HG03025 (cell line): ENCODE results near the gene EGFR.

Experiments
- ATAC-seq: cut with Tn5 transposase; IDR thresholded peaks from one replicate; pipeline ENCODE4 v1.9.1; 2021; ENCODE audit warnings: mild to moderate bottlenecking, moderate library complexity; ENCODE audit not compliant: unreplicated experiment, low FRiP score

The EGFR gene

DNA sequence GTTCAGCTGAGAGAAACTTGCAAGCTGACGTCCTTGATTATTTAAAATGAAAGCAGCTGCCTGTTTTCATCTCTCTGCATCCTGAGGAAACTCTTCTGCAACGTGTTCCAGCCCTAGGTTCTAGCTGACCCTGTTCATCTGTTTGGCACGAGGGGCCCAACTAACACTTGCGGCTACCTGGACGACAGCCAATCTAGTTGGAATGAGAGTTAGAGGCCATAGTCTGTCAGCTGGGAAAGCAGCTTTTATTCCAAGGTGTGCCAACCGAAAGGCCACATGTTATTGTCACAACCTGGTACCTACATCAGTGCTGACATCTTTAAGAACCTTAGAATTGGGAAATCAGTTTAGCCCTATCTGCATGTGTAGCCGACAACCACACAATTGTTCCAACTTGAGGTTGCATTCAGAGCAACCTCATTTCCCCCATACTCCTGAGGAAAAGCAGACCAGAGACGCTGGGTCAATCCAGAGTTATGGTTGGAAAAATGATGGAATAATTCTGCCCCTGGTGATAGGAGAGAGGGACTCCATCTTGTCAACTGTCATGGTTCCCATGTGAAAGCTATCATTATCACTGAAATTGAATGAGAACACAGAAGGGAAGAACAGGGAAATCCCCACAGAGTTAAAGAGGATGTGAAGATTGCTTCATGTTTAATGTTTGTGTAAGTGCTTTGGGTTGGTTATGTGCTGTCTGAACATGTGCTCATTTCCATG is 121.6 kb downstream of the EGFR start:
- ATAC-seq, result peak; percentile 90

DNA sequence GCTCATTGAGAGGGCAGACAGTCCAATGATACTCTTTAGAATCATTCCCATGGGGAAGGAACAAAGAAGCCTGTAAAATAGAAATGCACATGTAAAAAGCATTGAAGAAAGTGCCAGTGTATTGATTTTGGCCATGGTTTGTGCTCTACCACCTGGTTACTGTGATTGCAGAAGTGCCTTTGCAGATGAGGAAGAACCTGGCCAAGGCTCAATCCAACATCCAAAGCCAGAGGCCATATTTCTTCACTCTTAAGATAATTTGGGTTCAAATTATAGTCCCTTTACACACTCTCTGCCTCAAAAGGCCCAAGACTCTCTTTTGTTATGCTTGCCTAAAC is 122.1 kb downstream of the EGFR start:
- ATAC-seq, result peak; percentile 15

DNA sequence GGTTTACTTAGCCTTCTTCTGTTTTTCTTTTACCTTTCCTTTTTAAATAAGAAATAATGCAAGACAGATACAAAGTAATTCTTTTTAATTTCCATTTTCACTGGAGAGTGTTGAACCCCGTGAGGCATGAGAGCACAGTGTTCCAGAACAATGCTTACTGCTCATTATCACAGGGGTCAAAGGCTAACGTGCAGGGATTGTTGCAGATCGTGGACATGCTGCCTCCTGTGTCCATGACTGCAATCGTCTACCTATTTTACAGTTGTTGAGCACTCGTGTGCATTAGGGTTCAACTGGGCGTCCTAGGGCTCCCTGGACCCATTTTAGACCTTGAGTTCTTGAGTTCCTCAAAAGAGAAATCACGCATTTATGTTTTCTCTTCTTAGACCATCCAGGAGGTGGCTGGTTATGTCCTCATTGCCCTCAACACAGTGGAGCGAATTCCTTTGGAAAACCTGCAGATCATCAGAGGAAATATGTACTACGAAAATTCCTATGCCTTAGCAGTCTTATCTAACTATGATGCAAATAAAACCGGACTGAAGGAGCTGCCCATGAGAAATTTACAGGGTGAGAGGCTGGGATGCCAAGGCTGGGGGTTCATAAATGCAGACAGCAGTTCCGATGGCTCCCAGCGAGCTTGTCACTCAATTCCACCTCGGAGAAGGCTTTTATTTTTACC is 124.2 kb downstream of the EGFR start:
- no peak for ATAC-seq

DNA sequence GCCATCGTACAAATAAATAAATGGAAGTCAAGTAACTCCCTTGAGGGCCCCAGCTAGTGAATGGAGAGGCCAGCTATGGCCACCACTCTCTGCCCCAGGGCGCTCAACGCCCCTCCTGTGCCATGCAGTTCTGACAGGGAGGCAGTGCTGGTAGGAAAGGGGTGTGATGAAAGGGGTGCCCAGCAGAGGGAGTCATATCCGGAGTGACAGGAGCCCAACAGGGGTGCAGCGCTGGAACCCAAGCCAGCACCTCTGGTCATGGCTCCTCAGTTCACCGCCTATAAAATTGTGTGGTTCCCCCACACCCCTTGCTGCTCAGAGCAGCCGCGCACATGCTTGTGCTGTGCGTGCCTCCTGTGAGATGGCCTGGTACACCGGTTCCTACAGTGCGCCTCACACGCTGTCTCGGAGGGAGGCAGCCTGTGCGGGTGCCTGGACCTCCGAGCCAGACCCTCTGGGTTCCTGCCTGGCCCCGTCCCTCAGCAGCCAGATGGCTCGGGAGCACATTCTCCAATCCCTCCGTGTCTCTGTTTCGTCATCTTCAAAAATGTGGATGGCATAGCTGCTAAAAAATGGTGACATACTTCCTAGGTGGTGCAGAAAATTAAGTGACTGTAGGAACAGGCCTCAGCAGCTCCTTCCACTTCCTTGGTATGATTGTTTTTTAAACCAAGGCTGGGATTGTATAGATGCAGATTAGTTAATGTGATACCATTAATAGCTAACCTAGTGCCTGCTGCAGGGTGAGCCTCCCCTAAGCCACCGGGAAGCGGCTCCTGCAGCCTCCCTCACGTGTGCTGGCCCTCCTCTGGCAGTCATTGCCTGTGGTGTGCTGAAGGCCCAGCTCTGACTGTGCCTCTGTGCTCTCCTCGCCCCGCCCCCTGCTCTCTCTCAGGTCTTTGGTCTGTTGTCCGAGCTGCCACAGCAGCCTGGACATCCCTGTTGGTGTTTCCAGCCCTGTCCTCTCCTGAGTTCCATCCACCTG is 125.8 kb downstream of the EGFR start:
- no peak for ATAC-seq

DNA sequence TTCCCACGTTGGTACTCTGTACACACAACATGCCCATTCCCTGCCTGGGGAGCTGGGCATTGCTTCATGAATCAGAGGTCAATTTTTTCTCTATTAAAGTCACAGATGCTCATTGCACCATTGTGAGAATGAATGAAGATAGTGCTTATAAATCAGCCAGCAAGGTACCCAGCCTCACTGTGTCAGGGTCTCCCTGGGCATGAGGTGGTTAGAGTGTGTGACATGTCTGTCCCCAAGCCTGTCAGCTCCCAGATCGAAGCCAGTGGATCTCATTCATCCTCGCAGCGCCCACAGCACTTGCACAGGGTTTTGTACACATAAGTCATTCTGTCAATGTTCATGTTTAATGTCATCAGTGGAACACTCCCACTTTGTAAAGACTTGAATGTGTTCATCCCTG is 126.8 kb downstream of the EGFR start:
- no peak for ATAC-seq

DNA sequence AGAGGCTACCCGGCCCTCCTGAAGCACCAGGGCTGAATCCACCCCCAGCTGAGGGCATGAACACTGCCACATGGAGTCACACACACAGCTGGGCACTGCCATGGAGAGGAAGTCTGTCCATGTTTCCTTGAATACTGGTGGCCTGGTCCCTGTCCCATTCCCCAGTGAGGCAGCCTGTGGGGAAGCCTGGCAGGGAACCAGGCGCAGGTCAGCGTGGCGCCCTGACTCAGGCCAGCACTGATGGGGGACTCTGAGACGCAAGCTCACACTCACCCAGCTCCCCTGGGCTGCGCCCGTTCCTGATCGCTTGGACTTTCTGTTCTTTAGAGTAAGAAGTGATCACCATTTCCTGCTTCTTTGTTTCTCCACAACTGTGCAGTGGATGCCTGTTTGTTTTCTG is 128.3 kb downstream of the EGFR start:
- ATAC-seq, result no peak

DNA sequence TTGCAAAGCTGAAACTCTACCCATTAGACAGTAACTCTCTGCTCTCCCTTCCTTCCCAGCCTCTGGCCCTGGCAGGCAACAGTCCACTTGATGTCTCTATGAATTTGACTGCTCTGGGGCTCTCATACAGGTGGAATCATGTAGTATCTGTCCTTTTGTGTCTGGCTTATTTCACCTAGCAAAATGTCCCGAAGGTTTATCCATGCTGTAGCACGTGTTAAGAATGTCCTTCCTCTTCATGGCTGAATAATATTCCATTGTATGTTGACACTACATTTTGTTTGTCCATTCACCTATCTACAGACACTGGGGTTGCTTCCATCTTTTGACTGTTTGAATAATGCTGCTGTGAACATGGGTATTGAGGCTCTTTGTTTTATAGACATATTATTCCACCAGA is 128.9 kb downstream of the EGFR start:
- no peak for ATAC-seq

DNA sequence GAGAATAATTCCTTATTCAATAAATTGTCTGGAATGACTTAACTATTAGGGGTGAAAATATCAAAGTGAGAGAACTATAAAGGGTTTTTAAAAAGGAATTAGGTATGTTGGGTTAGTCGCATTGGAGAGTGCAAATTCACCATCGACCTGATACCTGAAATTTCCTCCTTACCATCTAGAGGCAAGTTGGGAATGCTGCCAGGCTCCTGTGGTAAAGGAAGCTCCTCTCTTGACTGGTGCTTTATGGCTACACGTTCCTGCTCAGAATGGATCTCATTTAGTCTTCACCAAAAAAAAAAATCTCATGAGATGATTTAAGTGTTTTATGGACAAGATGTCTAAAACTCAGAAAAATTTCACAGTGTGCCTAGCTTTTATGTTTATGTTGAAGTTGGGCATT is 129.8 kb downstream of the EGFR start:
- ATAC-seq, result no peak

DNA sequence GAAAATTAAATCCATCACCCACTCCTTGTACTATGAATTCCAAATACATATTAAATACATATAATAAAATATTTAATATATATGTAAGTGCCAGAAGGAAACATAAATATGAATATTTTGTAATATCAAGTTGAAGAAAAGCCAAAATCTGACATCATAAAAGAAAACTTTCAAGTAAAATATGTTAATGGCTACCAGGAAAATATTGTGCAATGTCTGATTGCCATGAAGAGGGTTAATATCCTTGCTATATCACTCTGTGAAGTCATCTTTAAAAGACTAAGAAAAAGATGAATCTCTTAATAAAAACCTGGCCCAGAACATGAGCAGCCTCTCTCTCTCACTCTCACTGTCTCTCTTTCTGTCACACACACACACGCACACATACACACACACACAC is 130.2 kb downstream of the EGFR start:
- no peak for ATAC-seq

DNA sequence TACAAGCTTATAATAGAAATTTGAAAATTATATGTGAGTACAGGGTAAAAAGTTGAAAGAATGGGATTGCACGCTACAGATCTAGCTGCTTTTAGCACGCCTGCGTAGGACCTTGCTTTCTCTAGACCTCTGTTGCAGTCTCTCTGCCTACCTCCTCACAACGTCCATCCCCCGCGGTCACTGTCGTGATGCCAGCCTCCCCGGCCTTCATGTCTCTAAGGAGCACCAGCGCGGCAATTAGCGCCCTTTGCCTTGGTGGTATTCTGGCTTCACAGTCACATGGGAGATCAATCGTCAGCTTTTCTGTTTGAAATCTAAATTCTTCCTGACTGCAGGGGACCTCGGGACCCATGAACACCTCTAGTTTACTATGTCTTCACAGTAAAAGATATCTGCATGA is 131.3 kb downstream of the EGFR start:
- no peak for ATAC-seq

DNA sequence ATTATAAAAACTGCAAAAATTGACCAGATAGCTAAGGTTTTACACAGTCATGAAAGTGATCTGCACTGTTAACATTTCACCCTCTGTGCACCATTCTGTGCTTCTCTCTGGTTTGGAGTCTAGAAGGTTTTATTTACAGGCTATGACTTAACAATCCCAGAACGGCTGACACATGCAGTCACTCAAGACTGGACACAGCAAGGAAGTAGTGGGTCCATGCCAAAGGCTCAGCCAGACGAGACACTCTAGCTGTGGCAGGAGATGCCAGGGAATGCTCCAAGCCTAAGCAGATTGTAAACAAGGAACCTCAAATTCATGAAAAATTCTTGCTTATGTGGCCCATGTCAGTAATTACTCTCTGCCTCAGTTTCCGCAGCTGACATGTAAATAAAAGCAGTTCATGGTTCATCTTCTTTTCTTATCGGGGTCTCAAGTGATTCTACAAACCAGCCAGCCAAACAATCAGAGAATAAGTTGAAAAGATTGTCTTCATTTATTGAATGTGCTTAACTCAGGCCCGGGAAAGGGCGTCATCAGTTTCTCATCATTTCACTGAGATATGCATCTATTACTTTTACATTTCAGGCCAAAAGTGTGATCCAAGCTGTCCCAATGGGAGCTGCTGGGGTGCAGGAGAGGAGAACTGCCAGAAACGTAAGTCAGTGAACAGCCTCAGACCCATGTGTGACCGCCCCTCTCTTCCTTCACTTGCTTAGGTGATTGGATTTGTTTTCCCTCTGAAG is 132.1 kb downstream of the EGFR start:
- ATAC-seq, result no peak

DNA sequence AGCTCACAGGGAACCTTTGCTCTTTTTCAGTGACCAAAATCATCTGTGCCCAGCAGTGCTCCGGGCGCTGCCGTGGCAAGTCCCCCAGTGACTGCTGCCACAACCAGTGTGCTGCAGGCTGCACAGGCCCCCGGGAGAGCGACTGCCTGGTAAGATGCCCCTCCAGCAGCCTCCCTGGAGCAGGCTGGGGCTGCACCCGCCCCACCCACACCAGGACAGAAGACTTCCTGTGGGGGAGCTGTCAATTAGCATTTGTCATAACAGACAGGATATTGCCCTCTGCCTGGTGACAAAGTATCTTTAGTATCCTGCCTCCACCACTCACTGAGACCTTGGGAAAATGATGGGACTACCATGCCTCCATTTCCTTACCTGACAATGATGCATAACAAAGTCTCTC is 133.7 kb downstream of the EGFR start:
- no peak for ATAC-seq

DNA sequence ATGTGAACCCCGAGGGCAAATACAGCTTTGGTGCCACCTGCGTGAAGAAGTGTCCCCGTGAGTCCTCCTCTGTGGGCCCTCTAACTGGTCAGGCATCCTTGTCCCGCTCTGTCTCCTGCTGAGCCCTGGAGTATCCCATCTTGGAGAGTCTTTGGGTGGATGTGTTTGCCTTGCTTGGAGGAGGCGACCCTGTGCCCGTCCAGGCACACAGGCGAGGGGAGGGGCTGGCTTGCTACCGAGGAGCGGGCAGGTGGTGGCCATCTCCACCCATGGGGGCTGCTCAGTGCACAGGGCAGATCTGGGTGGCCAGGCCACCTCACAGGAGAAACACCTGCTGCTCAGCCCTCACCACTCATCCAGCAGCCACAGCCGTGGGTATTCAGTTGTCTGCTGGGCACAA is 135.3 kb downstream of the EGFR start:
- no peak for ATAC-seq

DNA sequence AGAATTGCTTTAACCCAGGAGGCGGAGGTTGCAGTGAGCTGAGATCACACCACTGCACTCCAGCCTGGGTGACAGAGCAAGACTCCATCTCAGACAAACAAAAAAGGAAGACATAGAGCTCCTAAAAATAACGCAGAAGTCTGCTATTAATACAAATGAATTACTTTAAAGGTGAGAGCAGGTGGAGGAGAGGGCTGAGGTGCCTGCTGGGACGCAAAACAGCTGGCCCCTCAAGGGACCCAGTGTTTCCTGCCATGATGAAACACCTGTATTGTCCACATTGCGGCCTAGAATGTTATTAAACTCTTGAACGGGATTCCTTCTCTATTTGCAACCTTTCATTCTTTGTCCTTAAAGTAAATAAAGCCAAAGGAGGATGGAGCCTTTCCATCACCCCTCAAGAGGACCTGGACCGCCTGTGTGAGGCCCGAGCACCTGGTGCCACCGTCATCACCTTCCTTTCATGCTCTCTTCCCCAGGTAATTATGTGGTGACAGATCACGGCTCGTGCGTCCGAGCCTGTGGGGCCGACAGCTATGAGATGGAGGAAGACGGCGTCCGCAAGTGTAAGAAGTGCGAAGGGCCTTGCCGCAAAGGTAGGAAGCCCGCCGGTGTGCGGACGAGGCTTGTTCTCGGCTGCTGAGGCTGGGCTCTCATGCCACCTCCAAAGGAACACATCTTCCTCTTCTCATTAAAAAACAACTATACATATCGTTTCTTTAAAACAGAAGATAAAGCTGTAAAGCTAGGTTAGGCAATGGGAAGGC is 136.7 kb downstream of the EGFR start:
- ATAC-seq, result no peak

DNA sequence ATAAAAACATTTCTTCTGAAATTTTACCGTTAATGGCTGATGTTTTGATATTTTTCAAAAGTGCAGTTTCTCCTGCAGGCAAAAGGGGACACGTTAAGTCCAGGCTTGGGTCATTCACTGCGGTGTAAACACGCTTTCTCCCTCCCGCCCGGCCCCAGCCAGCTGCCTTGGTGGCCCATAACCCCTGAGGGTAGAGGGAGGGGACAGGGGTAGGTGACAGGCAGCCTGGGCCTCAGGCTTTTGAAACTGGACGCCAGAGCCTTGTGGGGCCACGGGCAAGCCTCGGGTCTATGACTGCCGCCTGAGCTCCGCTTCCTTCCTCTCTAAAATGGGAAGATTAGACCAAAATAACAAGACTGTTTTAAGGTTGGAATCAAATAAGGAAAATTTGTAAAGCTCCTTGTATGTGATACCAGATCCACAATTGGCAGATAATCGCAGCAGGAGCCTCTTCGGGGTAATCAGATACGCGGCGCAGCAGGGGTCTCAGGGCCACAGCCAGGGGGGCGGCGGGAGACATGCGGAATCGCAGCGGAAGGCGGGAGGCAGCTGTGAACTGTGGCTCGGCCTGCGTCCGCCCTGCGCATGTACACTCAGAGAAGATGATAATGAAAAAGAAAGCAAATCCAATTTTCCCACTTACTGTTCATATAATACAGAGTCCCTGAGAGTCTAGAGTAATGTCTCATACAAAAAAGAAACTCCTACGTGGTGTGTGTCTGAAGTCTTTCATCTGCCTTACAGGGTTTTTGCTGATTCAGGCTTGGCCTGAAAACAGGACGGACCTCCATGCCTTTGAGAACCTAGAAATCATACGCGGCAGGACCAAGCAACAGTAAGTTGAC is 138.3 kb downstream of the EGFR start:
- ATAC-seq, result no peak

DNA sequence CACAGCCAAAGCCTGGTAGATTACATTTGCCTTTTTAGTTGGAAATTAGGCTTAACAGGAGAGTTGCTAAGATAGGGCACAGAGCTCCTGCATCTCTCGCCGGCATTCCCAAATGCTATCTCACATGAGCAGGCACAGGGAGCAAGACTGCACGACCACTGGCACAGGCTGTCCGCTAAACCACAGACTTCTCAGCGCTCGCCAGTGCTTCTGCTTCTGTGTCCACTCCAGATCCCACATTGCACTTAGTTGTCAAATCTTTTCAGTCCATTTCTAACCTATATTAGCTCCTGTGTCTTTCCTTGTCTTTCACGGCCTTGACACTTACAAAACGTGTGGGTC is 138.9 kb downstream of the EGFR start:
- no peak for ATAC-seq

DNA sequence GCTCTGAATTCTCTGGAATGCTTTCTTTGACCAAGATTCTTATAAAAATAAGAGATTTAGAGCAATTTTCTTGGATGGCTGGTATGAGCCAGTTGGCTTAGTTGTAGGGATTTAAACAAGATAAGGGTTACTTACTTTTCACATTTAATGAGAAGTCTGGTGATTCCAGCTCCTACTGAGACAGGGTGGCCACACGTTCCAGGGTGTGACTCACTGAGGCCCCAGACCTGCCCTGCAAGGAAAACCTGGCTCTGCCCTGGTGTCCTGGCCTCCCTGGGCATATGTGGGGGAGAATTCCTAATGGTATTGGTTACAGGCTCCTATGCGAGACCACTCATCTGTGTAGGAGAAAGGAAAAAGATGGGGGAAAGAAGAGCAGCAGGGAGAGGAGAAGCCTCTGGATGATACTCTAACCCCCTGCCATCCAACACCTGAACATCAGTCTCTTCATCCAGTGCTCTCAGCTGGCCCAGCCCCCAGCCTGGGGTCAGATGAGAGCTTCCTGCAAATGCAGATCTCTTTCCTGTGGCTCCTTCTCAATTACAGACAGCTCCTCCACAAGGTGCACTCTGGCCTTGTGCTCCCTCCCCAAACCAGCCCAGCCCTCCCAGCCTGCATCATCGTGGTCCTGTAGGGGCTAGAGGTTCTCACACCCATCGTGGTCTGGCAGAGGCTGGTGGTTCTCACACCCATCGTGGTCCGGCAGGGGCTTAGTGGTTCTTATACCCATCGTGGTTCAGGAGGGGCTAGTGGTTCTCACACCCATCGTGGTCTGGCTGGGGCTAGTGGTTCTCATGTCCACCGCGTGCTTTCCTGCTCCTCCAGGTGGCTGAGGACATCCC is 139.9 kb downstream of the EGFR start:
- no peak for ATAC-seq

DNA sequence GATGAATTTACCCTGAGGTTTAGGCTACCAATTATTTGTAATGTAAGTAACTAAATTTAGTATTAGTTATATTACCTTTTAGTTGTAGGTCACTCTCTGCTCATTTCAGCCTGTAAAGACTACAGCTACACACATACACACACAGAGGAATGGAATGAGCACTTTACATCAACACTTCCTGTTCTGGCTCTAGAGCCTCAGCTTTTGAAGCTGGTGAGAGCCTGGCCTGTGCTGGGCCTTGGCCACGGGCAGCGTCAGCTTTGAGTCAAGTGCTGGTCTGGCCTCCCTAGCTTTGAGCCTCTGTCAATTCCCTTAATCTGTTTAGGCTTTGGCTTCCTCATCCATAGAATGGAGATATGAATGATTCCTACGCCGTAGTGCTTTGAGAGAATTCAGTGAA is 141.7 kb downstream of the EGFR start:
- no peak for ATAC-seq
